GM23338 (cell line): ENCODE measurements around the gene PYY. TPM values are rescaled to one million over a fixed set of nuclear protein-coding genes. Genes with fewer than 3 reads are reported as not detected.

Source experiments
- ATAC-seq: fragments of 200-7000 bp; cut with Tn5 transposase; 3 replicates; pipeline ENCODE4 v1.9.1; 2020
- DNase-seq: peaks from one replicate; pipeline ENCODE4 v3.0.0-alpha.2; 2015; ENCODE audit warnings: low spot score
- H2AFZ ChIP-seq: fragments of 200-600 bp; sonication (generic); 2 replicates; pipeline ENCODE4 v1.8.0; 2016; ENCODE audit warnings: antibody characterized with exemption, mild to moderate bottlenecking, moderate library complexity
- H3F3A ChIP-seq: fragments of 200-600 bp; sonication (generic); replicated peaks from 2 replicates; pipeline ENCODE4 v1.8.0; 2017; ENCODE audit warnings: antibody characterized with exemption, mixed run types, low read depth
- H3K27ac ChIP-seq: fragments of 200-600 bp; sonication (generic); 2 replicates; pipeline ENCODE4 v1.6.1; 2016; ENCODE audit warnings: low read depth
- H3K27me3 ChIP-seq: fragments of 200-600 bp; sonication (generic); 2 replicates; pipeline ENCODE4 v1.8.0; 2016; ENCODE audit warnings: mild to moderate bottlenecking, mixed run types, moderate library complexity; ENCODE audit not compliant: insufficient read depth
- H3K36me3 ChIP-seq: fragments of 200-600 bp; sonication (generic); 2 replicates; pipeline ENCODE4 v1.8.0; 2016; ENCODE audit warnings: mild to moderate bottlenecking; ENCODE audit not compliant: insufficient read depth
- H3K4me1 ChIP-seq: fragments of 200-600 bp; sonication (generic); 2 replicates; pipeline ENCODE4 v1.8.0; 2016; ENCODE audit warnings: mild to moderate bottlenecking, moderate library complexity; ENCODE audit not compliant: insufficient read depth
- H3K4me2 ChIP-seq: fragments of 200-600 bp; sonication (generic); 2 replicates; pipeline ENCODE4 v1.7.1; 2017; ENCODE audit warnings: mixed run types
- H3K4me3 ChIP-seq: fragments of 200-600 bp; sonication (generic); 2 replicates; pipeline ENCODE4 v1.6.1; 2016; ENCODE audit warnings: mixed run types
- H3K79me2 ChIP-seq: fragments of 200-600 bp; sonication (generic); replicated peaks from 2 replicates; pipeline ENCODE4 v1.8.0; 2017; ENCODE audit warnings: mild to moderate bottlenecking; ENCODE audit not compliant: insufficient read depth
- H3K9me2 ChIP-seq: fragments of 200-600 bp; sonication (generic); 2 replicates; pipeline ENCODE4 v1.8.0; 2017; ENCODE audit not compliant: insufficient read depth
- H4K20me1 ChIP-seq: fragments of 200-600 bp; sonication (generic); replicated peaks from 2 replicates; pipeline ENCODE4 v1.8.0; 2017; ENCODE audit warnings: mild to moderate bottlenecking; ENCODE audit not compliant: insufficient read depth
- H3K27ac Mint-ChIP-seq: 2 replicates; pipeline ENCODE4 v1.8.0; 2020; ENCODE audit warnings: inconsistent platforms, mild to moderate bottlenecking, moderate library complexity, mixed read lengths
- H3K27me3 Mint-ChIP-seq: 3 replicates; pipeline ENCODE4 v1.8.0; 2022; ENCODE audit warnings: low read depth, mild to moderate bottlenecking, moderate library complexity, mixed read lengths, inconsistent platforms; ENCODE audit not compliant: insufficient read depth, poor library complexity
- H3K36me3 Mint-ChIP-seq: 3 replicates; pipeline ENCODE4 v1.8.0; 2021; ENCODE audit warnings: low read depth, mild to moderate bottlenecking, inconsistent platforms, moderate library complexity, mixed read lengths
- H3K4me1 Mint-ChIP-seq: 3 replicates; pipeline ENCODE4 v1.8.0; 2020; ENCODE audit warnings: mild to moderate bottlenecking, inconsistent platforms, mixed read lengths
- H3K4me3 Mint-ChIP-seq: 3 replicates; pipeline ENCODE4 v1.8.0; 2021; ENCODE audit warnings: moderate library complexity, mild to moderate bottlenecking, inconsistent platforms, mixed read lengths
- H3K9me3 Mint-ChIP-seq: 3 replicates; pipeline ENCODE4 v1.8.0; 2020; ENCODE audit warnings: moderate library complexity, mild to moderate bottlenecking, inconsistent platforms, mixed read lengths
- CREB1 ChIP-seq: fragments of 250-450 bp; sonication (Bioruptor Pico); IDR thresholded peaks from 2 replicates; pipeline ENCODE4 v1.5.0; 2020; ENCODE audit warnings: low read depth, mild to moderate bottlenecking, moderate library complexity
- CTCF ChIP-seq, 2 experiments: fragments of 200-600 bp in 1 of 2; sonication (generic) in 1 of 2; conservative IDR thresholded peaks; 2 replicates each; pipeline versions ENCODE4 v1.5.1 to v1.6.1; 2016 to 2017; ENCODE audit warnings: antibody characterized with exemption in 2 of 2, low read depth in 2 of 2, mild to moderate bottlenecking in 2 of 2, moderate library complexity in 1 of 2
- ETS1 ChIP-seq: IDR thresholded peaks from 2 replicates; pipeline ENCODE4 v1.6.1; 2016; ENCODE audit warnings: antibody characterized with exemption
- EZH2 ChIP-seq: fragments of 200-600 bp; sonication (generic); IDR thresholded peaks from one replicate; pipeline ENCODE4 v1.8.0; 2017; ENCODE audit warnings: antibody characterized with exemption, mild to moderate bottlenecking, low read depth; ENCODE audit not compliant: unreplicated experiment
- EZH2phosphoT487 ChIP-seq: fragments of 200-600 bp; sonication (generic); IDR thresholded peaks from one replicate; pipeline ENCODE4 v1.8.1; 2018; ENCODE audit warnings: antibody characterized with exemption; ENCODE audit not compliant: unreplicated experiment
- JUNB ChIP-seq: IDR thresholded peaks from one replicate; pipeline ENCODE4 v1.6.1; 2016; ENCODE audit warnings: antibody characterized with exemption; ENCODE audit not compliant: unreplicated experiment
- NANOG ChIP-seq: IDR thresholded peaks from 2 replicates; pipeline ENCODE4 v1.6.1; 2016; ENCODE audit warnings: antibody characterized with exemption, borderline replicate concordance
- POLR2AphosphoS5 ChIP-seq: IDR thresholded peaks from 2 replicates; pipeline ENCODE4 v1.6.1; 2016; ENCODE audit warnings: antibody characterized with exemption, low read depth
- REST ChIP-seq: IDR thresholded peaks from one replicate; pipeline ENCODE4 v1.6.1; 2018; ENCODE audit warnings: antibody characterized with exemption; ENCODE audit not compliant: unreplicated experiment
- STAT1 ChIP-seq: IDR thresholded peaks from one replicate; pipeline ENCODE4 v1.6.1; 2016; ENCODE audit warnings: antibody characterized with exemption; ENCODE audit not compliant: unreplicated experiment
- ZNF114 ChIP-seq: fragments of 250-450 bp; sonication (Bioruptor Pico); IDR thresholded peaks from 2 replicates; pipeline ENCODE4 v1.5.0; 2020; ENCODE audit warnings: mild to moderate bottlenecking, moderate library complexity
- ZNF331 ChIP-seq: fragments of 250-450 bp; sonication (Bioruptor Pico); IDR thresholded peaks from 2 replicates; pipeline ENCODE4 v1.5.0; 2020; ENCODE audit warnings: low read depth, mild to moderate bottlenecking, moderate library complexity
- ZNF462 ChIP-seq: fragments of 250-450 bp; sonication (Bioruptor Pico); IDR thresholded peaks from 2 replicates; pipeline ENCODE4 v1.5.0; 2020; ENCODE audit warnings: mild to moderate bottlenecking, moderate library complexity
- polyA plus RNA-seq: library from polyadenylated mRNA; unstranded; fragments of >200 nt; fragmentation: Nextera tagmentation; extraction: Ambion mirVana; gene quantifications from 2 replicates; pipeline ENCODE4 v1.2.1, GENCODE V29; 2016
- total RNA-seq: library from RNA; depleted of rRNA; stranded (reverse); fragments of >200 nt; shearing (Covaris generic); gene quantifications from 2 replicates; pipeline ENCODE4 v1.2.3, GENCODE V29; 2014

The PYY gene
- total and polyA plus RNA-seq, 2 experiments from 2014 or later, result 0.56 to 8.5 TPM

- H3K27ac Mint-ChIP-seq, result no peak overlapping the region
Measured at GRCh38 chr17:43906951-43907424, 46.8 kb downstream of the PYY start.

More at GRCh38 chr17:43906951-43907424, 46.8 kb downstream of the PYY start:
- H3F3A ChIP-seq, result no peaks in the 10 kb centered on the region
- peak; percentile 5; the same call in 2 of the 3 replicates for ATAC-seq
- peak overlapping the region; percentile 72 for H3K4me3 Mint-ChIP-seq
- no peak for DNase-seq
- H4K20me1 ChIP-seq, result no peaks in the 10 kb centered on the region; the same call in 1 of the 2 replicates
- H3K27me3 Mint-ChIP-seq, result peaks cover 34% of the 10 kb centered on the region
- H3K27ac ChIP-seq, result no peak overlapping the region
- H3K4me1 ChIP-seq, result peaks cover 27% of the 10 kb centered on the region
- H2AFZ ChIP-seq, result peak overlapping the region; percentile 100
- TF ChIP-seq ETS1 (no peak), CREB1 (CRISPR knock-in tag) (no peak), JUNB (no peak), REST (no peak), ZNF462 (CRISPR knock-in tag) (no peak), EZH2 (no peak), POLR2AphosphoS5 (no peak), STAT1 (no peak), NANOG (no peak), EZH2phosphoT487 (no peak), CTCF (conservative IDR thresholded peaks at IDR 0.05; ENCODE audit: low read depth in 2 of 2) (no peak), ZNF114 (CRISPR knock-in tag) (no peak), ZNF331 (CRISPR knock-in tag) (no peak)
- H3K27me3 ChIP-seq, result peaks cover 50% of the 10 kb centered on the region
- H3K9me3 Mint-ChIP-seq, result no peaks in the 10 kb centered on the region
- H3K4me2 ChIP-seq, result peak overlapping the region; percentile 99
- no peaks in the 10 kb centered on the region for H3K9me2 ChIP-seq
- peaks cover 26% of the 10 kb centered on the region for H3K4me1 Mint-ChIP-seq
- no peaks in the 10 kb centered on the region for H3K36me3 Mint-ChIP-seq
- H3K4me3 ChIP-seq, result peak overlapping the region; percentile 90
- H3K79me2 ChIP-seq, result no peaks in the 10 kb centered on the region
- no peaks in the 10 kb centered on the region for H3K36me3 ChIP-seq
